ENCODE results near the gene OR9Q2.
"Not testable (repeated sequence)": the region's sequence is repeated elsewhere in the genome, so short reads cannot be mapped to it uniquely, and the experiment has no call there.

OR9Q2 gene

GRCh38 chr11:58188770-58189169, at the start of gene OR9Q2:
TSS of gene OR9Q2 (plus strand) at chr11:58189070. CDS start at chr11:58190491, 1,421 bp downstream.
- DNase-seq (ENCODE audit: low read depth) = no peak

- no peak for DNase-seq (ENCODE audit: low read depth)
Observed at GRCh38 chr11:58142761-58143160, 46.1 kb upstream of the OR9Q2 start.

- DNase-seq (ENCODE audit: low read depth) = no peak
Observed at GRCh38 chr11:58152781-58153180, 36.1 kb upstream of the OR9Q2 start.

- DNase-seq (ENCODE audit: low read depth) = no peak
Observed at GRCh38 chr11:58164389-58164788, 24.5 kb upstream of the OR9Q2 start.

GRCh38 chr11:58164990-58165389, 23.9 kb upstream of the OR9Q2 start:
- no peak for DNase-seq (ENCODE audit: low read depth)

GRCh38 chr11:58165504-58166106, 23.3 kb upstream of the OR9Q2 start:
- no peak for DNase-seq (ENCODE audit: low read depth)

- DNase-seq (ENCODE audit: low read depth) = no peak
Observed at GRCh38 chr11:58177409-58178054, 11.3 kb upstream of the OR9Q2 start.

- no peak for DNase-seq (ENCODE audit: low read depth)
Observed at GRCh38 chr11:58178444-58178843, 10.4 kb upstream of the OR9Q2 start.

GRCh38 chr11:58179648-58180047, 9.2 kb upstream of the OR9Q2 start:
- DNase-seq (ENCODE audit: low read depth) = no peak

- no peak for DNase-seq (ENCODE audit: low read depth)
Observed at GRCh38 chr11:58186938-58187337, 1.9 kb upstream of the OR9Q2 start.

GRCh38 chr11:58192229-58192628, 3.4 kb downstream of the OR9Q2 start:
- DNase-seq (ENCODE audit: low read depth) = no peak

- no peak for DNase-seq (ENCODE audit: low read depth)
Observed at GRCh38 chr11:58193391-58193790, 4.5 kb downstream of the OR9Q2 start.

GRCh38 chr11:58195939-58196338, 7.1 kb downstream of the OR9Q2 start:
- no peak for DNase-seq (ENCODE audit: low read depth)

GRCh38 chr11:58199271-58199670, 10.4 kb downstream of the OR9Q2 start:
- DNase-seq (ENCODE audit: low read depth) = no peak

GRCh38 chr11:58204042-58204441, 15.2 kb downstream of the OR9Q2 start, which contains the start of gene OR1S2:
TSS of gene OR1S2 (minus strand) at chr11:58204142. CDS start at chr11:58204142, 0 bp downstream.
- no peak for DNase-seq (ENCODE audit: low read depth)

- not testable (repeated sequence) for DNase-seq (ENCODE audit: low read depth)
Observed at GRCh38 chr11:58212420-58212819, 23.6 kb downstream of the OR9Q2 start, which contains the start of gene OR1S1. TSS of gene OR1S1 (plus strand) at chr11:58212720.

- DNase-seq (ENCODE audit: low read depth) = no peak
Observed at GRCh38 chr11:58216476-58216875, 27.6 kb downstream of the OR9Q2 start.

GRCh38 chr11:58222721-58223120, 33.9 kb downstream of the OR9Q2 start:
- no peak for DNase-seq (ENCODE audit: low read depth)

GRCh38 chr11:58227956-58228615, 39.2 kb downstream of the OR9Q2 start:
- DNase-seq (ENCODE audit: low read depth) = no peak
